BJ (cell line): ENCODE data around the gene KCNC4. TPM values are rescaled to one million over a fixed set of nuclear protein-coding genes. Genes with fewer than 3 reads are reported as not detected.

Experiments
- CTCF ChIA-PET: fragments of 350-600 bp; formaldehyde crosslinking; extraction: SDS; loops from one replicate; lab custom pipeline; 2021; ENCODE audit warnings: antibody characterized with exemption, inconsistent platforms; lab: Yijun Ruan, JAX
- POLR2A ChIA-PET: fragments of 300-600 bp; sonication (Branson Sonifier 250); formaldehyde crosslinking; extraction: SDS; loops from one replicate; lab custom pipeline; 2021; ENCODE audit warnings: antibody characterized with exemption; lab: Charles Lee
- DNase-seq: peaks from one replicate; pipeline ENCODE4 v3.0.0-alpha.2; 2011; ENCODE audit warnings: low read depth
- H3K27me3 ChIP-seq: 2 replicates; pipeline ENCODE4 v1.6.0; 2011; ENCODE audit warnings: low read length; ENCODE audit not compliant: control insufficient read depth, insufficient read depth
- H3K36me3 ChIP-seq: 2 replicates; pipeline ENCODE4 v1.5.1; 2011; ENCODE audit warnings: low read length; ENCODE audit not compliant: control insufficient read depth, insufficient read depth
- H3K4me3 ChIP-seq: 2 replicates; pipeline ENCODE4 v1.5.1; 2011; ENCODE audit warnings: low read depth, mild to moderate bottlenecking, control low read depth, low read length
- CTCF ChIP-seq: IDR thresholded peaks from 2 replicates; pipeline ENCODE4 v1.5.1; 2011; ENCODE audit warnings: low read depth, mild to moderate bottlenecking, control low read depth, inconsistent platforms, low read length, moderate library complexity; ENCODE audit not compliant: insufficient read depth
- polyA minus RNA-seq: library from RNA; depleted of rRNA, polyadenylated mRNA; stranded (reverse); fragments of >200 nt; gene quantifications from 2 replicates; pipeline ENCODE4 v1.2.3, GENCODE V29; 2011; rRNA and poly(A)+ RNA removed
- polyA plus RNA-seq: library from polyadenylated mRNA; depleted of rRNA; stranded (reverse); fragments of >200 nt; gene quantifications from 2 replicates; pipeline ENCODE4 v1.2.3, GENCODE V29; 2011; rRNA removed

The KCNC4 gene
- polyA plus RNA-seq (1.6 and 2.6 TPM in 2 replicates), polyA minus RNA-seq (3.0 and 3.2 TPM in 2 replicates)

DNA sequence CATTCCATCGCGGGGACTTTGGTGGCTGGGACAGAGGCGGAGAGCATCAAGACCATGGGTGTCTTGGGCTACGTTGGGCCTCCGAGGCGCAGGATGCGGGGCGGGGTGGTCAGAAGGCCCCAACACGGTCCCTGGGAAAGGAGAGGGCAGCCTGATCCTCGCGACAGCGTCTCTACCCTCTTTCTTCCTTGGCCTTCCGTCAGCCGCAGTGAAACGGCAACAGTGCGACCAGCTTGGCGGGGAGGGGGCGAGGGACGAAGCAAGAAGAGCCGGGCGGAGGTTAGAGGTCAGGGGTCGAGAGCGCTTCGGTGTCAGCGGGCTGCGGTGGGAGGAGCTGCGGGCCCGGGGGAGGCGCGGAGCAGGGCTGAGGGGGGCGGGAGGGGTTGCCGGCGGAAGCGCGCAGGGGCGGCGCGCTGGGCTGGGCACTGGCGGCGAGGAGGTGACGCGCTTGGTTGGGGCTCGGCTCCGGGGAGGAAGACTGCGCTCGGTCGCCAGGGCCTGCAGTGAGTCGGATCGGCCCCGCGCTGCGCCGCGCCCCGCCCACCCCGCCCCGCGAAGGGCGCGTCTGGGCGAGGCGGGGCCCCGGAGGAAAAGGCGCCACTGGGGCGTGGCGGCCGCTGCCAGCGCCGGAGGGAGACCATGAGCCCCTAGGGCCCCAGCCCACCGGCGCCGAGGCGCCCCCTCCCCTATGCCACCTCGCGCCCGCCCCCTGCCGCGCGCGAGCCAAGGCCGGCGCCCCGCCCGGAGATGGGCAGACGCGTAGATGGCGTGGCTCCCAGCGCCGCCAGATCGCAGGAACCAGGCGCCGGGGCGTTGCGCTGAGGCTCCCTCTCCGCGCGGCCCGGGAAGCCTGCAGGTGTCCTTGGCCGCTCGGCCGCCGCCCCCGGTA, at the start of gene KCNC4:
KCNC4 (plus strand) TSS at position 600 of the 889 bp plus-strand sequence. CDS start 1,186 bp downstream, outside the sequence.
- no peak for TF ChIP-seq CTCF
- no peaks in the 10 kb centered on the region for H3K36me3 ChIP-seq
- peak; percentile 36 for DNase-seq
- H3K27me3 ChIP-seq = no peaks in the 10 kb centered on the region
- POLR2A ChIA-PET = interaction anchor here (0.5 to 1.0 kb wide), 3 partner anchors 54 to 174 kb away, joined by 3 to 4 read pairs (median 4); partner anchors contain the start of gene RBM15
- peak within 1 kb of the TSS; percentile 52 for H3K4me3 ChIP-seq
- CTCF ChIA-PET = interaction anchor here (0.7 to 18.4 kb wide), 12 partner anchors 12 to 287 kb away, joined by 3 to 1014 read pairs (median 20); partner anchors contain the start of genes LAMTOR5, PROK1 and RBM15

DNA sequence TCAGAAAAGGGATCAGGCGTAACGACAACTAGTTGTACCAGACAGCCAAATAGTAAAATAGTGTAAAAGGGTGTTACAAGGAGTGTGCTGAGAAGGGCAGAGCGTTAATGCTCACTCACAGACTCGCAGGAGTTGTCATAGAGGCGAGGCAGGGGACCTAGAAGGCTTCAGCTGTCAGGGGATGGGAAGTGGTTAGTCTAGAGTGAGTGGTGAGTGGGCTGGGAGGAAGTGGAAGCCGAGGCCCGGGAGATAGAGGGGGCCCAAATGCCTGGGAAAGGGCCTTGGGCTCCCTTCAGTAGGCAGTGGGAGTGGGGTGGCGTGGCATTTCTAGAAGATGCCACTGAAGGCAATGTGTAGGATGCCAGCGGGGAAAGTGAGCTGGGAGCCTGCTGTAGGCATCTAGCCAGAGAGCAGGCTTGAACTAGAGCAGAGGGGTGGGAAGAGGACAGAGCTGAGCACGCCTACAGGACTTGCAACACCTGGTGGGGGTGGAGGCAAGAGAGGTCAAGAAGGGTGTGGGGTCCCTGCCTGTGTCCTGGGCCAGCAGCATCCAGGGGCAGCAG, 49.5 kb upstream of the KCNC4 start:
- DNase-seq = no peak
- TF ChIP-seq CTCF = no peak
- peaks cover 2% of the 10 kb centered on the region; the same call in 1 of the 2 replicates for H3K27me3 ChIP-seq
- ChIA-PET POLR2A (no interaction called here), CTCF (interaction anchor here (2.2 kb wide), 1 partner anchor 10 kb away, joined by 5 read pairs; no protein-coding TSS in a partner anchor)
- no peaks in the 10 kb centered on the region for H3K36me3 ChIP-seq
- no peak overlapping the region for H3K4me3 ChIP-seq

DNA sequence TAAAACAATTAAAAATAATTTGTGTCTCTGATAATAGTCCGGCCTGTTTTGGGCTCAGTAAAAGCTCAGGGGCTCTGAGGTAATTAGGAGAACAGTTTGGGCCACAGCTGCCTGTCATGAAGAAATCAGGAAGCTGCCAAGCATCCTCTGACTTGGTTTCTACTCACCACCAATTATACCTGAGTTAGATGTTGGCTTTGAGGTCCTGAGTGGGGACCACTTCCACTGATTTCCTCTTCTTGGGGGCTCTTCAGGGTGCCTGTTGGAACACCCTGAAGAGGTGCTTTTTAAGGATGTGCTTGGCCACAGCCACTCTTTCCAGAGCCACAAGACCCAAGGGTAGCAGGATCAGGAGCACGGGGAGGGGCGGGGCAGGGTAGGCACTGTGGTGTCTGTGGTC, 48.9 kb upstream of the KCNC4 start:
- CTCF ChIA-PET = interaction anchor here (2.2 kb wide), 1 partner anchor 10 kb away, joined by 5 read pairs; no protein-coding TSS in a partner anchor
- POLR2A ChIA-PET = no interaction called here

DNA sequence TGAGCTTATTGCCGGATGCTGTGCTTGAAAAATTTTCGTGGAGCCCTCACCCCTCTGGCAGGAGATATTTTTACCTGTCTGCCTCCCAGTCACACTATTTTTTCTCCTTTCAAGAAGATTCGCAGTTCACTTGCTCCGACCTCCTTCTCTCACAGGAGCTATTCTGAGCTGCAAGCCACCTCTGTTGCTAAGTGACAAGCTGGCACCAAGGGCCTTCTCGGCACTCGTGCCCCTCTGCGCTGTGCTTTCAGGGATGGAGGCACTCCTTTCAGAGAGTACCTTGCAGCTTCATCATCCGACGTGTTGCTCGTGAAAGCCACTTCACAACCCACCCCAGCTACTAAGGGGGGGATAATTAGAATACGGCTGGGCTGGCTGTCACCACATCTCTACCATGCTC, 48.3 kb upstream of the KCNC4 start:
- POLR2A ChIA-PET = no interaction called here
- no peak for TF ChIP-seq CTCF
- CTCF ChIA-PET = interaction anchor here (0.8 to 2.2 kb wide), 2 partner anchors 9 to 11 kb away, joined by 3 to 5 read pairs; partner anchors contain the start of gene SLC6A17
- no peak for DNase-seq
- H3K36me3 ChIP-seq = no peaks in the 10 kb centered on the region
- no peak overlapping the region for H3K4me3 ChIP-seq
- peaks cover 2% of the 10 kb centered on the region; the same call in 1 of the 2 replicates for H3K27me3 ChIP-seq

More for the DNA sequence above, 48.9 kb upstream of the KCNC4 start:
- Histone ChIP-seq H3K27me3 (peaks cover 2% of the 10 kb centered on the region; the same call in 1 of the 2 replicates), H3K4me3 (no peak overlapping the region), H3K36me3 (no peaks in the 10 kb centered on the region)
- DNase-seq = no peak
- TF ChIP-seq CTCF = no peak
